Stimulated activated CD8-positive, alpha-beta memory T cell treated with anti-CD3 and anti-CD28 coated beads, Interleukin-7, amount 100 ng/mL, for 48 hours (primary cell): ENCODE data around the gene RBM3.
"Not testable (repeated sequence)": the region's sequence is repeated elsewhere in the genome, so short reads cannot be mapped to it uniquely, and the experiment has no call there.

Experiments used
- DNase-seq, 2 donors: peaks; one replicate each; pipeline ENCODE4 v3.0.0-alpha.2; 2020; ENCODE audit warnings: low read depth in 1 of 2; ENCODE audit errors: extremely low read depth in 1 of 2

The RBM3 gene

DNA sequence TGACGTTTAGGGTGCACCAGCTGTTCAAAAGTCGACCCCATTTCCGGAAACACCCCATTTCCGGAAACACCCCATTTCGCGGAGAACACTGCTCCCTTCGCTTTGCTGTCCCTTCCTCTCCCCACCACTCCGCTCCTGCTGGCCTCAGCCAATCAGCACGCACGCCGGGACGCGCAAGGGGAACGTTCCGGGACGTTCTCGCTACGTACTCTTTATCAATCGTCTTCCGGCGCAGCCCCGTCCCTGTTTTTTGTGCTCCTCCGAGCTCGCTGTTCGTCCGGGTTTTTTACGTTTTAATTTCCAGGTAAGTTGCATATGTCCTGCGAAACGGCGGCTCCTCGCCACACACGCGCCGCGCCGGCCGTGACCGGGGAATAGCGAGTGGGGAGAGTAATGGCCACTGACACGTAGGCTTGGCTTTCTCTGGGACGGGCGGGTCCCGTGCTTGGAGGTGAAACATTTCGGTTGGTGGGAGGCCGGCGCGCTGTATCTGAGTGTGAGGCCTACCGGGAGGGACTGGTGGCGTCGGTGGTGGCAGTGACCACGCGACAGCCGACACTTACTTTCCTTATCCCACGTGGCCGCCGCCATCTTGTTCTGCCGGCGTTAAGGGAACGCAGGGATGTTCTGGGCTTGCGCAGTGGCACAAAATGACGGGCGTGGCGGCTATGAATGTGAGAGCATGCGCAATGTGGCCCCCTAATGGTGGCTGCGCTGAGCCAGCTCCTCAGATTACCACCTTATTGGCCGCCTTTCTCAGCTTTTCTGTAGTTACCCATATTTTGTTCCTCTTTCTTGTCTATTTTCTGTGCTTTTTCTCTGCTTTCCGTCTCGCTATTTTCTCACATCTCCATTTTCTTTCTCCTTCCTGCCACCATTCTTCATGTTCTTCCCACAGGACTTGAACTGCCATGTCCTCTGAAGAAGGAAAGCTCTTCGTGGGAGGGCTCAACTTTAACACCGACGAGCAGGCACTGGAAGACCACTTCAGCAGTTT, at the start of gene RBM3:
Gene RBM3 (plus strand): TSS at position 215 of the 997 bp plus-strand sequence. CDS start 697 bp downstream, at position 912.
- DNase-seq: peak; percentile 81 to 90

DNA sequence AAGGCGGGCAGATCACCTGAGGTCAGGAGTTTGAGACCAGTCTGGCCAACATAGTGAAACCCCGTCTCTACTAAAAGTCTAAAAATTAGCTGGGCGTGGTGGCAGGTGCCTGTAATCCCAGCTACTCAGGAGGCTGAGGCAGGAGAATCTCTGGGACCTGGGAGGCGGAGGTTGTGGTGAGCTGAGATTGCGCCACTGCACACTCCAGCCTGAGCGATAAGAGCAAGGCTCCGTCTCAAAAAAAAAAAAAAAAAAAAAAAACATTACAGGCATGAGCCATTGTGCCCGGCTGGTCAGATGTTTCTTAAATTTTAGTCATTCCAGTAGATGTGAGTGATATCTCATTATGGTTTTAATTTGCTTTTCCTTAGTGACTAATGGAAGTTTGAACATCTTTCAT, 48.4 kb upstream of the RBM3 start:
- not testable (repeated sequence) for DNase-seq

DNA sequence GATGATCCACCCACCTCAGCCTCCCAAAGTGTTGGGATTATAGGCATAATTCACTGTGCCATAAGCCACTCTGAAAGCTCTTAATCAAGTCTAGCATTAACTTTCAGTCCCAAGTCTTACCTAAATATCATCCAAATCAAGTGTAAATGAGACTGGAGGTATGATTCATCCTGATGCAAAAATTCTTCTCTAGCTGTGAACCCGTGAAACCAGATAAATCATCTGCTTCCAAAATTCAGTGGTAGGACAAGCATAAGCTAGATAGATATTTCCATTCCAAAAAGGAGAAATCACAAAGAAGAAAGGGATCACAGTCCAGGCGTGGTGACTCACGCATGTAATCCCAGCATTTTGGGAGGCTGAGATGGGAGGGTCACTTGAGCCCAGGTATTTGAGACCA, 43.5 kb upstream of the RBM3 start:
- DNase-seq: no peak

DNA sequence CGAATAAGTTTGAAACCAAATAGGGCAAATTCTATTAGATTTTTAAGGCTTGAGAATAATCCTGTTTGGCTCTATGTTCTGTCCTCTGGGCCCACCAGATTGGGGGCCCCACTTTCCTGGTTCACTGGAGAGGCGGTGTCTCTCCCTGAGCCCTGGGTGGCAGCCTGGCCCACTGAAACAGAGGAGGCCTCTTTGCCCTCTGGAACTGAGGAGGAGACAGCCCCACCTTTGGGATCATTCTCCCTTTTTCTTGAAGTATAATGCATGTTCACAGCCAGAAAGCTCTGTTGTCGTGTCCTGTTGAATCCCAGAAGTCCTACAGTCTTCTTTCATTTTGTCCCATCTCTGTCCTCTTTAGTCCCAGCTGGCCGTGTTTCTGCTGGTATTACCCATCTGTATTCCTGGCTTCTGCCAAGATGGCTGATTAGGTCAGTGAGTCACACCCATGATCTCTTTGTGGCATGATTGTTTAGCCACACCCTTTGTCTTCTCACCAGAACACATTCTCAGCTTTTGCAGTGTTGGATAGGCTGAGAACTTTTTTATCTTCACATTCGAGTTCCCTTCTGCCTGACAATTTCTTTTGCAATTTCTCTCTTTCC, 42.8 kb upstream of the RBM3 start:
- no peak for DNase-seq

DNA sequence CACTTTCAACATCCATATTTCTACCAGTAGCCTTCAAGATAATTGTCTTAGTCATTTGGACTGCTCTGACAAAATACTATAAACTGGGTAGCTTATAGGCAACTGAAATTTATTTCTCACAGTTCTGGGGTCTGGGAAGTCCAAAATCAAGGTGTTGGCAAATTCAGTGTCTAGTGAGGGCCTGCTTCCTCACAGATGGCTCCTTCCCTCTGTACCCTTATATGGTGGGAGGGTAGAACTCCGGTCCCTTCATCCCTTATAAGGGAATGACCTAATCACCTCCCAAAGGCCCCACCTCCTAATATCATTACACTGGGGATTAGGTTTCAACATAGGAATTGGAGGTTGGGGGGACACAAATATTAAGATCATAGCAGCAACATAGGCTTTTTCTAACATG, 42.1 kb upstream of the RBM3 start:
- DNase-seq: no peak

DNA sequence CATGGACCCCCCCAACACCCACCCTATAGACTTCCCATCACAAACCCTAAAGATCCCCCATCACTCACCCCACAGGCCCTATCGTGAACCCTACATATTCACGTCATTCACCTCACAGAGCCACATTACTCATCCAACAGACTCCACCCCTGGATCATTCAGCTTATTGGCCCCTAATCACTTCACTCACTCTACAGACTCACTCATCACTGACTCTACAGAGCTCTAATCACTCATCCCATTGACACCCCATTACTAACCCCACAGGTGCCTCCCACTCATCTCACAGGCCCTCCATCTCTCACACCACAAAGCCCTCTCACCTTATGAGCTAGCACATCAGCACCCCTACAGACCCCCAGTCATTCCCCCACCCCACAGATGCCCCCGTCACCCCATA, 41.1 kb upstream of the RBM3 start:
- no peak for DNase-seq

DNA sequence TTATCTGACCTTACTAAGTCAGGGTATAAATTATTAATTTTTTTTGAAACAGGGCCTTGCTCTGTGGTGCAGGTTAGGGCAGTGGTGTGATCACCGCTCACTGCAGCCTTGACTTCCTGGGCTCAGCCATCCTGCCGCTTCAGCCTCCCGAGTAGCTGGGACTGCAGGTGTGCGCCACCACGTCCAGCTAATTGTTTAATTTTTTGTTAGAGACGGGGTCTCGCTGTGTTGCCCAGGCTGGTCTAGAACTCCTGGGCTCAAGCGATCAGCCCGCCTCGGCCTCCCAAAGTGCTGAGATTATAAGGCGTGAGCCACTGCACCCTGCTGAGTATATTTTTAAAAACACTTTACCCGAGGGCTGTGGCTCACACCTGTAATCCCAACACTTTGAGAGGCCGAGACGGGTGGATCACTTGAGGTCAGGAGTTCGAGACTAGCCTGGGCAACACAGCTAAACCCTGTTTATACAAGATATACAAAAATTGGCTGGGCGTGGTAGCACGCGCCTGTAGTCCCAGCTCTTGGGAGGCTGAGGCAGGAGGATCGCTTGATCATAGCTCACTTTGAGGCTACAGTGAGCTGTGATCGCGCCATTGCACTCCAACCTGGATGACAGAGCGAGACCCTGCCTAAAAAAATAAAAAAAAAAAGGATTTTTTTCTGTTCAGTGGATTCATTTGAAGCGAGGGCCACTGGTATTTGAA, 35.5 kb upstream of the RBM3 start:
- no peak for DNase-seq

DNA sequence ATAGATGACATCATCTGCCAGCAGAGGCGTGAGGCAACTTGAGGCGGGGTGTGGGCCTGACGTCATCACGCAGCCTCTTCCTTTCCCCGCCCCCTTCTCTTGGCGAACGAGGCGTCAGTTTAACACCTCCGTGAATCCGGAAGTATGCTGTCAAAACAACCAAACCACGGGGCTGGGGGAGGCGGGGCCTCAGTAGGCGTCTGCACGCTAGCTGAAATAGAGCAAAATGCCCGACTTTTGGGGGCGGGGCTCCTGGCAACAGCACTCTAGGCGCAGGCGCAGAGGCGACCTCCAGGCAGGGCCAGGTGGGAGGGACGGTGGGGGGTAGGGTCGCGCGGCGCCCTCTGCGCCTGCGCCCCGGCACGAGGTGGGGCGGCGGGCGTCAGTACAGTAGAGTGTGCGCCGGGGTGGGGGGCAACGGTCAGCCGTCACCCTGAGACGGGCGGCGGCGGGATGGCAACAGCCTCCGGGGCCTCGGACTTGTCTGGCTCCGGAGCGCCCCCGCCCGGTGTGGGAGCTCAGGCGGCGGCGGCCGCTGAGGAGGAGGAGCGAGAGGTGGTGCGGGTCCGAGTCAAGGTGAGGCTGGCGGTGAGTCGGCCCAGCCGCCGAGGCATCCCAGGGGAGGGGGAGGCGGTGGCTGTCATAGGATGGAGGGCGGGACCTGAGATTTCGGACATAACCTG, 34.8 kb upstream of the RBM3 start, which contains the start of gene TBC1D25:
Gene TBC1D25 (plus strand): TSS at position 370 of the 683 bp plus-strand sequence. CDS start 84 bp downstream, at position 454.
- DNase-seq: peak; percentile 89 to 96

DNA sequence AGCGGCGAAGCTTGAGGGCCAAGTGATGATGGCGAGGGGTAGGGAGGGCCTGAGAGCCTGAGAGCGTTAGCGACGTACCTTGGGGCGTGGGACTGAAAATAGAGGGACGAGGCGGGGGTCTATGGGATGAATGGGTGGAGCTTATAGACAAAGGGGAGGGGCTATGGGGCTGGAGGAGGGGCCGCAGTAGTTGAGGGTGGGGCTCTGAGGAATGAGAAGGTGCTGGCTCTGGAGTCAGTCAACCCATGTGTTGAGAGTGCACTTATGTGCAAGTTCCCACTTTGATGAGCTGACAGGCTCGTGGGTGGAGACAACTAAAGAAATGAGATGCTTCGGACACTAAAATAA, 34.3 kb upstream of the RBM3 start:
- no peak for DNase-seq

DNA sequence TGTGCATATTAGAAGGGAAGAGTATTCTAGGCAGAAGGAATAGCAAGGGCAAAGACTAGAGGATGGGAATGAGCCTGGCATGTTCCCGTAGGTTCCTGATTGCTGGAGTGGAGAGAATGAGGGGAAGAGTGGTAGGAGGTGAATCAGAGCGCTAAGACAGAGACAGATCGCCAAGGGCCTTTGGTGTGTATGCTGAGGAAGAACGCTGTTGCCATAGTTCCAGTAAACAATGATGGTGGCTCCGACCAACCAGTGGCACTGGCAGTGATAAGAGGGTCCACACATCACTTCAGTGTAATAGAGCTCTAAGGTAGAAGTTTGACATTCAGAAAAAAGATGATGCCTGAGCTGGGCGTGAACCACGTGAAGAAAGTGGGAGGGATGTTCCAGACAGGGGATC, 33.8 kb upstream of the RBM3 start:
- DNase-seq: no peak

DNA sequence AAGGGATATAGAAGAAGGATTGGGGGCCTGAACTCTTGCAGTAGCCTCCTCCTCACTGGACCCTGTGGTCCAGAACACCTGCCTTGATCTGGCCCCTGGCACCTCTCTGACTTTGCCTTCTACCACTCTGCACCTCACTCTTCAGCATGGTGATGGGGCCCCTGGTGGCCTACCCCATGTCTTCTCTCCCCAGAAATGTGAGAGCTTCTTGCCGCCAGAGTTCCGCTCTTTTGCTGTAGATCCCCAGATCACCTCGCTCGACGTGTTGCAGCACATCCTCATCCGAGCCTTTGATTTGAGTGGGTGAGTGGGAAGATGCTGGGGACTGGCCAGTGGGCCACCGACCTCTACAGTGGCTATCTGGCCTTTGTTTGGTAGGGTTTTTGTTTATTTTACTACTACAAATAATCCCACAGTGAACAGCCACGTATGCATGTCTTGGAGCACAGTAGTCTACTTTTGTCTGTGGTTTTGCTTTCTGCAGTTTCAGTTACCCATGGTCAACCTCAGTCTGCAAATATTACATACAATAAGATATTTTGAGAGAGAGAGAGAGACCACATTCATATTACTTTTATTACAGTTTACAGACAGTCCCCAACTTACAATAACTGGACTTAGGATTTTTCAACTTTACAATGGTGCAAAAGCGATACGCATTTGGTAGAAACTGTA, 33.0 kb upstream of the RBM3 start:
- DNase-seq: no peak

DNA sequence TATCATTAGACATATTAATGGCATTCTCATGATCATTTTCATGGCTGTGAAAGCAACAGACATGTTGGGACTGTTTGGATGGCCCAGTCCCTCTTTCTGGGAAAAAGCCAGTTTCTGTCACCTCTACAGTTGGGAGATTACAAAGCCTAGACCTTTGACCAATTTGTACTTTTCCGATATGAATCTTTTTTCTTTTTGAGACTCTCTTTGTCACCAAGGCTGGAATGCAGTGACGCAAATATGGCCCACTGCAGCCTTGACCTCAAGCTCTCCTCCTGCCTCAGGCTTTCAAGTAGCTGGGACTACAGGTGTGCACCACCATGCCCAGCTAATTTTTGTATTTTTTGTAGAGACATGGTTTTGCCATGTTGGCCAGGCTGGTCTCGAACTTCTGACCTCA, 25.4 kb upstream of the RBM3 start:
- no peak for DNase-seq

DNA sequence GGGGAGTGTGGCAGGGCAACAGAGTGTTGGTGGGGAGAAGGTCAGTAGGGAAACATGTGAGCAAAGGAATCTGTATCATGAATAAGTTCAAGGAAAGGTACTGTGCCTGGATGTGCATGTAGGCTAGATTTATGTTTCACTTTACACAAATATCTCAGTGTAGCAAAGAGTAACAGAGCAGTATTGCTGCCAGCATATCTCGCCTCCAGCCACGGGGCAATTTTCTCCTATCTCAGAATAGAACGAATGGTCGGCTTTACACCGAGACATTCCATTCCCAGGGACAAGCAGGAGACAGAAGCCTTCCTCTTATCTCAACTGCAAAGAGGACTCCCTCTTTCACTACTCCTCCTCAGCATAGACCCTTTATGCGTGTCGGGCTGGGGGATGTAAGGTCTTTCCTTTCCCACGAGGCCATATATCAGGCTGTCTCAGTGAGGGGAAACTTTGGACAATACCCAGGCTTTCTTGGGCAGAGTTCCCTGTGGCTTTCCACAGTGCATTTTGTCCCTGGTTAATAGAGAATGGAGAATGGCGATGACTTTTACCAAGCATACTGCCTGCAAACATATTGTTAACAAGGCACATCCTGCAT, 18.5 kb upstream of the RBM3 start:
- DNase-seq: not testable (repeated sequence)

DNA sequence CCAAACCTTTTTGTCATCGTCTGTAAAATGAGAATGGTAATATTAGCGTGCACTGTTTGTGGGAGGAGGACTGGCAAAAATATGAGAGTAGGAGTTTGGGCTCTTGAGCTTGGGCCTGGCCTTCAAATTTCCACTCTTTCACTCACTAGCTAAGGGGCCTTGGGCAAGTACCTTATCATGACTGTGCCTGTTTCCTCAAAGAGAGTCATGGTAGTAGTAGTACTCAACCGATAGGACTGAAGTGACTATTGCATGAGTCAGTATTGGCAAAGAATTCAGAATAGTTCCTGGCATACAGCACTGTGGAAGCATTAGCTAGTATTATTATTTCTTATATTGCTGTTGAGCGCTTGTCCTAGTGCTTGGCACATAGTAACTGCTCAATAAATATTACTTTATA, 16.0 kb upstream of the RBM3 start:
- DNase-seq: no peak

DNA sequence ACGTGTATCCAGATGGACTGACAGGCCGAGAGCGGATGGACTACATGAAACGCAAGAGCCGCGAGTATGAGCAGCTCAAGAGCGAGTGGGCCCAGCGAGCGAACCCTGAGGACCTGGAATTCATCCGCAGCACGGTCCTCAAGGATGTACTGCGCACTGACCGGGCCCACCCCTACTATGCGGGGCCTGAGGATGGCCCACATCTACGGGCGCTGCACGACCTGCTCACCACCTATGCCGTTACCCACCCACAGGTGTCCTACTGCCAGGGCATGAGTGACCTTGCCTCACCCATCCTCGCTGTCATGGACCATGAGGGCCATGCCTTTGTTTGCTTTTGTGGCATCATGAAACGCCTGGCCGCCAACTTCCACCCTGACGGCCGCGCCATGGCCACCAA, 14.6 kb upstream of the RBM3 start:
- no peak for DNase-seq

DNA sequence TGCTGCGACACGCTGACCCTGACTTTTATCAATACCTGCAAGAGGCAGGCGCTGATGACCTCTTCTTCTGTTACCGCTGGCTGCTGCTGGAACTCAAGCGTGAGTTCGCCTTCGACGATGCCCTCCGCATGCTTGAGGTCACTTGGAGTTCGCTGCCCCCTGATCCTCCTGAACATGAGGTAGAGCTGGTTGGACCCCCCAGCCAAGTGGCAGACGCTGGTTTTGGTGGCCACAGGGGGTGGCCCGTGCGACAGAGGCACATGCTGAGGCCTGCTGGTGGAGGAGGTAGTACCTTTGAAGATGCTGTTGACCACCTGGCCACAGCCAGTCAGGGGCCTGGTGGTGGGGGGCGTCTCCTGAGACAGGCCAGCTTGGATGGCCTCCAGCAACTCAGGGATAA, 14.2 kb upstream of the RBM3 start:
- no peak for DNase-seq

DNA sequence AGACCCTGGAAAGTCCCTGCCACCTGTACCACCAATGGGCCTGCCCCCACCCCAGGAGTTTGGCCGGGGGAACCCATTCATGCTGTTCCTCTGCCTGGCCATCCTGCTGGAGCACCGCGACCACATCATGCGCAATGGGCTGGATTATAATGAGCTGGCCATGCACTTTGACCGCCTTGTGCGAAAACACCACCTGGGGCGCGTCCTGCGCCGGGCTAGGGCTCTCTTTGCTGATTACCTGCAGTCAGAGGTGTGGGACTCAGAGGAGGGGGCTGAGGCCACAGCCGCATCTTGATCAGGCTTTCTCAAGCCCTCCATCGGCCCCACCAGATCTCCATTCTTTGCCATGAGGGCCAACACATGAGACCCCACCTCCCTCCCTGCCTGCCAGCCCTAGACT, 13.6 kb upstream of the RBM3 start:
- no peak for DNase-seq

DNA sequence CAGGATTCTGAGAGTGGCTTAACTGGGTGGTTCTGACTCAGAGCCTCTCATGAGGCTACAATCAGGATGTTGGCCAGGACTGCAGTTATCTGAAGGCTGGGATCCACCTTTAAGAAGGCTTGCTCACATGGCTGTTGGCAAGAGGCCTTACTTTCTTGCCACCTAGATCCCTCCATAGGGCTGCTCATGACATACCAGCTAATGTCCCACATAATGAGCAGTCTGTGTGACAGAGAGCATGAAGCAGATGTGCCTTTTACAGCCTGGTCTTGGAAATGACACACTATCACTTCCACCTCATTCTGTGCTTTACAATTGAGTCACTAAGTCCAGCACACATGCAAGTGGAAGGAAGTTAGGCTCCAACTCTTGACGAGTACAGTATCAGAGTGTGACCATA, 4.3 kb upstream of the RBM3 start:
- no peak for DNase-seq

DNA sequence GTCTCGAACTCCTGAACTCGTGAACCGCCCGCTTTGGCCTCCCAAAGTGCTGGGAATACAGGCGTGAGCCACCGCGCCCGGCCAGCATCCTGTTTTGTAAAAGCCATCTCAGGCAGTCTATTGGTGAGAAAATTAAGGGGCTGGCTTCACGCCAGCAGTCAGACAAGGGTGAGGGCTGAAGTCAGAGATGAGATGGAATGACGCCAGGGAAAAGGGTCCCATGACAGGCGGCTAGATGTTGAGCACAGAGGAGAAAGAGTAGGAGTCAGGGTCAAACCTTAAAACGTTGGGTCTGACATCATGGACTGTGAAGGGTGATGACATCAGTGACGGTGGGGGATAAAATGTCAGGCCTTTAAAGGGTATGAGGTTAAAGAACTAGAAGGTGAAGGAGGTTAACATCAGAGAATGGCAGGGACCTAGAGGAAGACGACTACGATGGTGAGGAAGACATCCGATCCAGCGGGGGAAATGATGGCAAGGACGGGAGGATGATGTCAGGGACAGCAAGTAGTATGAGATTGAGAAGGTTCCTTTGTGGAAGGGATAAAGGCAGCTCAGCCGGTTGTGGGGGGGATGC, 504 bp upstream of the RBM3 start:
- no peak for DNase-seq

DNA sequence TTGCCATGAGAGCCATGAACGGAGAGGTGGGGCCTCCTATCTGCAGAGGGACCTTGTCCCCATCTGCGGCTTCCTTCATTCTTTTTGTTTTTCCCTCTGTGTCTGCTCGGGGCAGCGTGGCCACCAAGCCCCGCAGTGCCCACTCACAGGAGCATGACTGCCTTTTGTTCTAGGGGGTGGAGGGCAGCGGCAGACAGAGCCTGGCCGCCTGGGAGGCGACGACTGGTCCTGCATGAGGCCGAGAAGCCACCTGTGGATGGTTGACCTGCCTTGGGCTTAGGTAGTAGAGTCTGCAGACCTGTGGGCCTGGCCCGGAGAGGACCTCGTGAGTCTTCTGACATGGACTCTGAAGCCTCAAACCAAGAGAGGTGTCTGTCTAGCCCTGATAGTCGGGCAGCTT, 1.4 kb downstream of the RBM3 start:
- no peak for DNase-seq
